B cell (primary cell): Measurements from ENCODE around the gene KRTAP19-2. TPM values are rescaled to one million over a fixed set of nuclear protein-coding genes. Genes with fewer than 3 reads are reported as not detected.

Experiments used
- ATAC-seq: fragments of 200-7000 bp; cut with Tn5 transposase; one replicate; pipeline ENCODE4 v1.10.0; 2021; ENCODE audit warnings: low read depth, mild to moderate bottlenecking, moderate number of reproducible peaks, moderate library complexity
- CTCF ChIA-PET: fragments of 350-600 bp; sonication (Branson Sonifier 250); formaldehyde crosslinking; loops from one replicate; lab custom pipeline; 2021; ENCODE audit warnings: antibody characterized with exemption, inconsistent platforms; lab: Charles Lee
- POLR2A ChIA-PET: fragments of 350-600 bp; sonication (Branson Sonifier 250); formaldehyde crosslinking; loops from one replicate; lab custom pipeline; 2021; ENCODE audit warnings: antibody characterized with exemption; lab: Charles Lee
- DNase-seq: peaks from one replicate; pipeline ENCODE4 v3.0.0; 2013
- H2AFZ ChIP-seq: 2 replicates; pipeline ENCODE4 v1.6.1; 2012; ENCODE audit warnings: mild to moderate bottlenecking, low read depth, low read length; ENCODE audit not compliant: insufficient read depth, poor library complexity, severe bottlenecking
- H3K27ac ChIP-seq, 2 donors: 1 replicate in 1 of 2; 2 replicates in 1 of 2; pipeline ENCODE4 v1.5.1; 2012 to 2013; ENCODE audit warnings: low read length in 2 of 2, mild to moderate bottlenecking in 2 of 2, moderate library complexity in 1 of 2
- H3K27me3 ChIP-seq, 4 experiments: fragments of 200-600 bp in 1 of 4; sonication (generic) in 1 of 4; replicated peaks in 1 of 4; 1 replicate in 2 of 4; 2 replicates in 2 of 4; pipeline versions ENCODE4 v1.6.1 to v1.7.0; 2013 to 2016; ENCODE audit warnings: low read length in 3 of 4, mild to moderate bottlenecking in 2 of 4, mixed read lengths in 1 of 4, moderate library complexity in 1 of 4; ENCODE audit not compliant: insufficient read depth in 4 of 4, control insufficient read depth in 3 of 4; ENCODE audit errors: control extremely low read depth in 1 of 4
- H3K36me3 ChIP-seq, 2 experiments: replicated peaks in 1 of 2; 1 replicate in 1 of 2; 2 replicates in 1 of 2; pipeline versions ENCODE4 v1.6.1 to v1.7.1; 2013; ENCODE audit warnings: low read length in 1 of 2; ENCODE audit not compliant: insufficient read depth in 2 of 2, control insufficient read depth in 1 of 2; ENCODE audit errors: control extremely low read depth in 1 of 2, extremely low read depth in 1 of 2
- H3K4me1 ChIP-seq, 2 donors: fragments of 200-600 bp in 1 of 2; sonication (generic) in 1 of 2; 1 replicate in 1 of 2; 2 replicates in 1 of 2; pipeline versions ENCODE4 v1.5.1 to v1.6.1; 2013 to 2017; ENCODE audit warnings: low read length in 2 of 2; ENCODE audit not compliant: control insufficient read depth in 2 of 2, insufficient read depth in 2 of 2
- H3K4me2 ChIP-seq: replicated peaks from 2 replicates; pipeline ENCODE3; 2012; ENCODE audit warnings: mild to moderate bottlenecking, low read depth, low read length; ENCODE audit not compliant: poor library complexity, severe bottlenecking
- H3K4me3 ChIP-seq, 5 experiments: fragments of 200-600 bp in 1 of 5; sonication (generic) in 1 of 5; 1 replicate in 3 of 5; 2 replicates in 2 of 5; pipeline versions ENCODE4 v1.5.1 to v1.7.0; 2011 to 2016; ENCODE audit warnings: low read length in 4 of 5, mild to moderate bottlenecking in 4 of 5, low read depth in 2 of 5, control low read depth in 1 of 5, moderate library complexity in 1 of 5; ENCODE audit not compliant: insufficient read depth in 1 of 5; ENCODE audit errors: control extremely low read depth in 1 of 5, extremely low read depth in 1 of 5
- H3K79me2 ChIP-seq: fragments of 200-600 bp; sonication (generic); one replicate; pipeline ENCODE4 v1.6.0; 2016; ENCODE audit warnings: low read length; ENCODE audit not compliant: control insufficient read depth, insufficient read depth
- H3K9ac ChIP-seq: fragments of 200-600 bp; sonication (generic); 2 replicates; pipeline ENCODE4 v1.6.1; 2017; ENCODE audit warnings: mild to moderate bottlenecking, low read length, moderate library complexity
- H3K9me3 ChIP-seq, 3 donors: one replicate each; pipeline versions ENCODE4 v1.6.1 to v1.7.1; 2013; ENCODE audit warnings: low read length in 2 of 3; ENCODE audit not compliant: control insufficient read depth in 2 of 3, insufficient read depth in 1 of 3; ENCODE audit errors: control extremely low read depth in 1 of 3
- H4K20me1 ChIP-seq: 2 replicates; pipeline ENCODE4 v1.6.0; 2012; ENCODE audit warnings: mild to moderate bottlenecking, low read length; ENCODE audit not compliant: insufficient read depth, control insufficient read depth, poor library complexity, severe bottlenecking
- H3K27ac Mint-ChIP-seq: one replicate; pipeline ENCODE4 v1.8.0; 2021; ENCODE audit warnings: mixed read lengths
- H3K27me3 Mint-ChIP-seq: one replicate; pipeline ENCODE4 v1.8.0; 2021; ENCODE audit warnings: mixed read lengths
- H3K4me1 Mint-ChIP-seq: one replicate; pipeline ENCODE4 v1.8.0; 2021; ENCODE audit warnings: mixed read lengths
- H3K4me3 Mint-ChIP-seq: one replicate; pipeline ENCODE4 v1.8.0; 2021; ENCODE audit warnings: mixed read lengths
- H3K9me3 Mint-ChIP-seq: one replicate; pipeline ENCODE4 v1.8.0; 2022; ENCODE audit warnings: mixed read lengths; ENCODE audit not compliant: insufficient read depth
- EZH2 ChIP-seq: IDR thresholded peaks from 2 replicates; pipeline ENCODE4 v1.6.1; 2012; ENCODE audit warnings: borderline replicate concordance, low read depth, mild to moderate bottlenecking, moderate library complexity, low read length; ENCODE audit not compliant: insufficient read depth, poor library complexity, severe bottlenecking
- WGBS: methylation state at CpG from one replicate; pipeline ENCODE4 v1.1.5; 2013; ENCODE audit warnings: missing lambda C conversion rate; ENCODE audit not compliant: insufficient coverage; 5-methylcytosine and 5-hydroxymethylcytosine counted together
- intact Hi-C: fragments of 100-400 bp; cut with micrococcal nuclease; formaldehyde crosslinking; loops from one replicate; pipeline ENCODE4 v1.10.0; 2022
- polyA plus RNA-seq: library from polyadenylated mRNA; depleted of rRNA; stranded (reverse); fragments of >200 nt; gene quantifications from 2 replicates; pipeline ENCODE4 v1.2.3, GENCODE V29; 2012
- total RNA-seq, 2 donors: library from RNA; stranded (reverse); fragments of 120-200 nt in 1 of 2; gene quantifications; 1 replicate in 1 of 2; 2 replicates in 1 of 2; pipeline versions ENCODE4 v1.2.3 to v1.2.4, GENCODE V29; 2013 to 2022
- TF ChIP-seq, protein P1 (sequence below): fragments of 200-600 bp; IDR thresholded peaks from one replicate; pipeline ENCODE4 v1.8.0; 2022; ENCODE audit warnings: antibody characterized with exemption, mild to moderate bottlenecking

The KRTAP19-2 gene
- total and polyA plus RNA-seq, 2 donors (not counting 1 experiment from before 2014, with no cell fraction given): not detected

DNA sequence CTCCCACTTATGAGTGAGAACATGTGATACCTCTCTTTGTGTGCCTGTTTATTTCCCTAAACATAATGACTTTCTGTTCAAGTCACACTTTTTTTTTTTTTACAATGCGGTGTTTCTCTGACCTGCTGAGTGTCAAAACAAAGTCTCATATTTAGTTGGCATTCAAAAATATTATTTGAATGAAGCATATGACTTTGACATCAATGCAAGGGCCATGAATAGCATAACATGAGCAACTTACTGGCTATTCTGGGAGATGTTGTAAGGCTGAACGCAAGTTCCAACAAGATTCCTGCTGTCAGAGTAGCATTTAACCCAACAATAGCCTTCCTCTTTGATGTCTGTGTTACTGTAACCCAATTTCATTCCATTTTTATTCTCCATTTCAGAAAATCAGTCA lies 5.1 kb downstream of the KRTAP19-2 start:
- H3K79me2 ChIP-seq: no peaks in the 10 kb centered on the region
- no peak for DNase-seq
- H3K27me3 ChIP-seq: no peaks in the 10 kb centered on the region
- no peaks in the 10 kb centered on the region for H3K27me3 Mint-ChIP-seq
- no peak overlapping the region for H3K4me3 ChIP-seq
- no peak overlapping the region for H3K9ac ChIP-seq
- POLR2A ChIA-PET: no interaction called here
- no peak overlapping the region for H3K4me2 ChIP-seq
- intact Hi-C loops: no loop called here
- H3K4me1 ChIP-seq: no peaks in the 10 kb centered on the region
- H3K4me1 Mint-ChIP-seq: no peaks in the 10 kb centered on the region
- H3K9me3 ChIP-seq: peaks cover 0 to 9% (median 6%) of the 10 kb centered on the region in 3 donors
- peaks cover 4% of the 10 kb centered on the region for H3K9me3 Mint-ChIP-seq
- no peak overlapping the region for H2AFZ ChIP-seq
- H4K20me1 ChIP-seq: no peaks in the 10 kb centered on the region
- no peak overlapping the region for H3K4me3 Mint-ChIP-seq
- no peak for ATAC-seq
- TF ChIP-seq EZH2: no peak
- no peak overlapping the region for H3K27ac Mint-ChIP-seq
- H3K27ac ChIP-seq: no peak overlapping the region
- CTCF ChIA-PET: no interaction called here
- H3K36me3 ChIP-seq: no peaks in the 10 kb centered on the region
- WGBS: 89% methylated on average over 1 of the region's 2 CpGs

DNA sequence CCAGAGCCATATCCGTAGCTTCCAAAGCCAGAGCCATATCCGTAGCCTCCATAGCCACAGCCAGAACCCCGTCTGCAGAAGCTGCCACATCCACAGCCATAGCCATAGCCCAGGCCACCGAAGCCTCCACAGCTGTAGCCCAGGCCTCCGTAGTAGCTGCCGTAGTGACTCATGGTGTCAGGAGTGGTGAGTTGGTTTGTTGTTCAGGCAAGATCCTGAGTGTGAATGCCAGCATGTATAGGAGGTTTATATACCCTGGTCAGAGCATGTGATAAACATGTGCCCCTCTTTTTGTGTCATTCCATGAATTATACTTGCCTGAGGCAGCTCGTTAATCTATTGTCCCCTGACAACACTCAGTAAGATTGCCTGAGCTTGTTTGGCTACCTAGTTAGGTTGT lies 7.1 kb downstream of the KRTAP19-2 start, which contains the start of gene KRTAP19-1:
TSS of gene KRTAP19-1 (minus strand) at position 223 of the 400 bp plus-strand sequence. CDS start at position 173, 50 bp downstream.
- Mint-ChIP-seq H3K4me3 (no peak within 1 kb of the TSS), H3K27me3 (no peaks in the 10 kb centered on the region), H3K4me1 (no peaks in the 10 kb centered on the region), H3K9me3 (no peaks in the 10 kb centered on the region), H3K27ac (no peak within 1 kb of the TSS)
- no peaks in the 10 kb centered on the region for H3K27me3 ChIP-seq
- ChIA-PET POLR2A (no interaction called here), CTCF (no interaction called here)
- no peak within 1 kb of the TSS for H3K4me2 ChIP-seq
- no peak for DNase-seq
- H3K79me2 ChIP-seq: no peaks in the 10 kb centered on the region
- H3K4me3 ChIP-seq: no peak within 1 kb of the TSS
- H3K27ac ChIP-seq: no peak within 1 kb of the TSS
- no peaks in the 10 kb centered on the region for H3K4me1 ChIP-seq
- H2AFZ ChIP-seq: no peak within 1 kb of the TSS
- no peak for ATAC-seq
- no peaks in the 10 kb centered on the region for H3K36me3 ChIP-seq
- no peaks in the 10 kb centered on the region for H4K20me1 ChIP-seq
- intact Hi-C loops: no loop called here
- peaks cover 0 to 2% (median 0%) of the 10 kb centered on the region in 3 donors for H3K9me3 ChIP-seq
- TF ChIP-seq, protein P1, sequence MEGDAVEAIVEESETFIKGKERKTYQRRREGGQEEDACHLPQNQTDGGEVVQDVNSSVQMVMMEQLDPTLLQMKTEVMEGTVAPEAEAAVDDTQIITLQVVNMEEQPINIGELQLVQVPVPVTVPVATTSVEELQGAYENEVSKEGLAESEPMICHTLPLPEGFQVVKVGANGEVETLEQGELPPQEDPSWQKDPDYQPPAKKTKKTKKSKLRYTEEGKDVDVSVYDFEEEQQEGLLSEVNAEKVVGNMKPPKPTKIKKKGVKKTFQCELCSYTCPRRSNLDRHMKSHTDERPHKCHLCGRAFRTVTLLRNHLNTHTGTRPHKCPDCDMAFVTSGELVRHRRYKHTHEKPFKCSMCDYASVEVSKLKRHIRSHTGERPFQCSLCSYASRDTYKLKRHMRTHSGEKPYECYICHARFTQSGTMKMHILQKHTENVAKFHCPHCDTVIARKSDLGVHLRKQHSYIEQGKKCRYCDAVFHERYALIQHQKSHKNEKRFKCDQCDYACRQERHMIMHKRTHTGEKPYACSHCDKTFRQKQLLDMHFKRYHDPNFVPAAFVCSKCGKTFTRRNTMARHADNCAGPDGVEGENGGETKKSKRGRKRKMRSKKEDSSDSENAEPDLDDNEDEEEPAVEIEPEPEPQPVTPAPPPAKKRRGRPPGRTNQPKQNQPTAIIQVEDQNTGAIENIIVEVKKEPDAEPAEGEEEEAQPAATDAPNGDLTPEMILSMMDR: no peak
- no peak for TF ChIP-seq EZH2
- no peak within 1 kb of the TSS for H3K9ac ChIP-seq
- WGBS: 91% methylated on average over 7 of the region's 7 CpGs
